ENCODE data around the gene GOT1. TPM values are rescaled to one million over a fixed set of nuclear protein-coding genes. Genes with fewer than 3 reads are reported as not detected.

GOT1 gene
- total RNA-seq, 1 donor from 2014 or later = 50.9 TPM

GRCh38 chr10:99382176-99382575 lies 48.2 kb downstream of the GOT1 start:
- no peak overlapping the region for H3K27ac Mint-ChIP-seq
- no peak for TF ChIP-seq CTCF (conservative IDR thresholded peaks at IDR 0.05)
- no peak overlapping the region for H3K4me3 Mint-ChIP-seq
- no peak for DNase-seq (ENCODE audit: extremely low spot score, unreplicated experiment)
- H3K36me3 Mint-ChIP-seq = no peaks in the 10 kb centered on the region
- no peaks in the 10 kb centered on the region for H3K9me3 Mint-ChIP-seq
- H3K4me1 Mint-ChIP-seq (ENCODE audit: unreplicated experiment) = no peaks in the 10 kb centered on the region
- H3K27me3 Mint-ChIP-seq = peaks cover 11% of the 10 kb centered on the region

- H3K9me3 Mint-ChIP-seq = no peaks in the 10 kb centered on the region
- peaks cover 7% of the 10 kb centered on the region for H3K4me1 Mint-ChIP-seq (ENCODE audit: unreplicated experiment)
- H3K4me3 Mint-ChIP-seq = no peak overlapping the region
- no peaks in the 10 kb centered on the region for H3K36me3 Mint-ChIP-seq
- H3K27me3 Mint-ChIP-seq = peaks cover 24% of the 10 kb centered on the region
- no peak for DNase-seq (ENCODE audit: extremely low spot score, unreplicated experiment)
- no peak overlapping the region for H3K27ac Mint-ChIP-seq
- TF ChIP-seq CTCF (conservative IDR thresholded peaks at IDR 0.05) = no peak
Measured at GRCh38 chr10:99375426-99375825, 55.0 kb downstream of the GOT1 start.

GRCh38 chr10:99374972-99375371 lies 55.5 kb downstream of the GOT1 start:
- DNase-seq (ENCODE audit: extremely low spot score, unreplicated experiment) = no peak
- TF ChIP-seq CTCF (conservative IDR thresholded peaks at IDR 0.05) = no peak
- H3K4me3 Mint-ChIP-seq = no peak overlapping the region

GRCh38 chr10:99374526-99374925 lies 55.9 kb downstream of the GOT1 start:
- Mint-ChIP-seq H3K4me1 (ENCODE audit: unreplicated experiment) (peaks cover 7% of the 10 kb centered on the region), H3K36me3 (no peaks in the 10 kb centered on the region), H3K4me3 (no peak overlapping the region), H3K27me3 (peaks cover 26% of the 10 kb centered on the region), H3K9me3 (no peaks in the 10 kb centered on the region), H3K27ac (no peak overlapping the region)
- no peak for TF ChIP-seq CTCF (conservative IDR thresholded peaks at IDR 0.05)
- DNase-seq (ENCODE audit: extremely low spot score, unreplicated experiment) = no peak

More at GRCh38 chr10:99374972-99375371, 55.5 kb downstream of the GOT1 start:
- Mint-ChIP-seq H3K4me1 (ENCODE audit: unreplicated experiment) (peaks cover 7% of the 10 kb centered on the region), H3K36me3 (no peaks in the 10 kb centered on the region), H3K27ac (no peak overlapping the region), H3K9me3 (no peaks in the 10 kb centered on the region), H3K27me3 (peaks cover 24% of the 10 kb centered on the region)

- no peaks in the 10 kb centered on the region for H3K36me3 Mint-ChIP-seq
- TF ChIP-seq CTCF (conservative IDR thresholded peaks at IDR 0.05) = no peak
- no peaks in the 10 kb centered on the region for H3K9me3 Mint-ChIP-seq
- peaks cover 13% of the 10 kb centered on the region for H3K4me1 Mint-ChIP-seq (ENCODE audit: unreplicated experiment)
- DNase-seq (ENCODE audit: extremely low spot score, unreplicated experiment) = no peak
- H3K27ac Mint-ChIP-seq = no peak overlapping the region
- no peak overlapping the region for H3K4me3 Mint-ChIP-seq
- peaks cover 32% of the 10 kb centered on the region for H3K27me3 Mint-ChIP-seq
Measured at GRCh38 chr10:99372546-99373271, 57.7 kb downstream of the GOT1 start.

Measured in type B pancreatic cell (in vitro differentiated cells).